HCT116 (cell line): ENCODE measurements around the gene KIF5C.

Experiments used
- ELF1 ChIP-seq: IDR thresholded peaks from 2 replicates; pipeline ENCODE4 v1.6.1; 2012; ENCODE audit warnings: low read depth, borderline replicate concordance
- EZH2 ChIP-seq: fragments of 200-600 bp; sonication (generic); IDR thresholded peaks from 2 replicates; pipeline ENCODE4 v1.6.1; 2017; ENCODE audit warnings: antibody characterized with exemption, mixed run types
- EZH2phosphoT487 ChIP-seq: fragments of 200-600 bp; IDR thresholded peaks from 2 replicates; pipeline ENCODE4 v1.6.1; 2018; ENCODE audit warnings: antibody characterized with exemption, borderline replicate concordance
- POLR2A ChIP-seq: IDR thresholded peaks from 2 replicates; pipeline ENCODE4 v1.7.0; 2011; ENCODE audit warnings: borderline replicate concordance; ENCODE audit not compliant: insufficient read depth, insufficient read length; ENCODE audit errors: extremely low read depth
- POLR2AphosphoS5 ChIP-seq: IDR thresholded peaks from 2 replicates; pipeline ENCODE4 v1.6.1; 2011; ENCODE audit warnings: mild to moderate bottlenecking, low read depth, low read length, moderate library complexity
- RAD21 ChIP-seq: IDR thresholded peaks from 2 replicates; pipeline ENCODE4 v1.6.1; 2012; ENCODE audit warnings: low read depth, mild to moderate bottlenecking
- SIN3A ChIP-seq: IDR thresholded peaks from 2 replicates; pipeline ENCODE4 v1.6.1; 2012; ENCODE audit warnings: low read depth
- SP1 ChIP-seq: IDR thresholded peaks from 2 replicates; pipeline ENCODE4 v1.6.1; 2012; ENCODE audit warnings: low read depth
- ZFX ChIP-seq: fragments of 450-650 bp; IDR thresholded peaks from 2 replicates; pipeline ENCODE4 v1.6.1; 2017
- TF ChIP-seq, protein P1 (sequence below), 3 experiments: fragments of 200-600 bp in 1 of 3; sonication (generic) in 1 of 3; IDR thresholded peaks in 2 of 3; conservative IDR thresholded peaks in 1 of 3; 2 replicates each; pipeline ENCODE4 v1.5.1; 2012 to 2017; ENCODE audit warnings: low read depth in 2 of 3, low read length in 2 of 3, antibody characterized with exemption in 1 of 3, borderline replicate concordance in 1 of 3, control low read depth in 1 of 3, mild to moderate bottlenecking in 1 of 3, mixed read lengths in 1 of 3, mixed run types in 1 of 3, moderate library complexity in 1 of 3; ENCODE audit not compliant: insufficient read depth in 1 of 3
- TF ChIP-seq, protein P2 (sequence below): IDR thresholded peaks from 2 replicates; pipeline ENCODE4 v1.6.1; 2011; ENCODE audit warnings: mild to moderate bottlenecking, low read length, moderate library complexity; ENCODE audit not compliant: insufficient replicate concordance; ENCODE audit errors: extremely low read depth
- TF ChIP-seq, protein P3 (sequence below): IDR thresholded peaks from 2 replicates; pipeline ENCODE4 v1.6.1; 2012
- TF ChIP-seq, protein P4 (sequence below): IDR thresholded peaks from 2 replicates; pipeline ENCODE4 v1.6.1; 2012

DNA sequence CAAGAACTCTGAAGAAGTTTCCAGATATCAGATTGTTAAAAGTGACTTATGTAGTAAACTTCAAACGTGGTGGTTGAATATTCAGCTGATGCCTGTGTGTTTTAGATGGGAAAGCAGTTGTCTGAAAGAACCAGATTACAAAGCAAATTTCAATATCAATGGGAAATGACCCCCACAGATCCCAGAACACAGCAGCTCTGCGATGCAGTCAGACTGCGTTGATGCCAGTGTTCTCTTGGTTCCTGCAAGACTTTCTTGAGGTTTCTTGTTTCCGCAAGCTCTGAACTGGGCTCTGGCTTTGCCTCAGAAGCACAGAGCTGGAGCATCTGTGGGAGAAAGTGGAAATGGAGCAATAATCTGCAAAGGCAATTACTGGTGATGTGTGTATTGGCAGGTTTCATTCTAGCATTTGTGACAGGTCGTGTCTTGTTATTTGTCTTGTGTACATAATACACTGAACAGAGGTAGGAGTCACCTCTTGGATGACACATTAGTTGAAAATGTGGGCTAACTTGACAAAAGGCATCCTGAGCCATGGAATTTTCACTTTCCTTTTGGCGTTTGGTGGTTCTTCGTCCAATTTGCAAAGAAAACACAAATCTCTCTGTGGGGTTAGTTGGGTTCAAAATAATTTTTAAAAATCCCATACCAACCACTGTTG lies 152.7 kb downstream of the KIF5C start:
- TF ChIP-seq EZH2phosphoT487 (no peak), EZH2 (no peak), POLR2AphosphoS5 (no peak), SP1 (no peak), ELF1 (no peak), RAD21 (no peak), POLR2A (no peak), ZFX (no peak), SIN3A (no peak)
- TF ChIP-seq, protein P1, sequence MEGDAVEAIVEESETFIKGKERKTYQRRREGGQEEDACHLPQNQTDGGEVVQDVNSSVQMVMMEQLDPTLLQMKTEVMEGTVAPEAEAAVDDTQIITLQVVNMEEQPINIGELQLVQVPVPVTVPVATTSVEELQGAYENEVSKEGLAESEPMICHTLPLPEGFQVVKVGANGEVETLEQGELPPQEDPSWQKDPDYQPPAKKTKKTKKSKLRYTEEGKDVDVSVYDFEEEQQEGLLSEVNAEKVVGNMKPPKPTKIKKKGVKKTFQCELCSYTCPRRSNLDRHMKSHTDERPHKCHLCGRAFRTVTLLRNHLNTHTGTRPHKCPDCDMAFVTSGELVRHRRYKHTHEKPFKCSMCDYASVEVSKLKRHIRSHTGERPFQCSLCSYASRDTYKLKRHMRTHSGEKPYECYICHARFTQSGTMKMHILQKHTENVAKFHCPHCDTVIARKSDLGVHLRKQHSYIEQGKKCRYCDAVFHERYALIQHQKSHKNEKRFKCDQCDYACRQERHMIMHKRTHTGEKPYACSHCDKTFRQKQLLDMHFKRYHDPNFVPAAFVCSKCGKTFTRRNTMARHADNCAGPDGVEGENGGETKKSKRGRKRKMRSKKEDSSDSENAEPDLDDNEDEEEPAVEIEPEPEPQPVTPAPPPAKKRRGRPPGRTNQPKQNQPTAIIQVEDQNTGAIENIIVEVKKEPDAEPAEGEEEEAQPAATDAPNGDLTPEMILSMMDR (IDR thresholded peaks at IDR 0.05 in 2 of 3, conservative IDR thresholded peaks at IDR 0.05 in 1 of 3; ENCODE audit: borderline replicate concordance in 1 of 3, insufficient read depth in 1 of 3, low read depth in 2 of 3, low read length in 2 of 3) = no peak
- TF ChIP-seq, protein P2, sequence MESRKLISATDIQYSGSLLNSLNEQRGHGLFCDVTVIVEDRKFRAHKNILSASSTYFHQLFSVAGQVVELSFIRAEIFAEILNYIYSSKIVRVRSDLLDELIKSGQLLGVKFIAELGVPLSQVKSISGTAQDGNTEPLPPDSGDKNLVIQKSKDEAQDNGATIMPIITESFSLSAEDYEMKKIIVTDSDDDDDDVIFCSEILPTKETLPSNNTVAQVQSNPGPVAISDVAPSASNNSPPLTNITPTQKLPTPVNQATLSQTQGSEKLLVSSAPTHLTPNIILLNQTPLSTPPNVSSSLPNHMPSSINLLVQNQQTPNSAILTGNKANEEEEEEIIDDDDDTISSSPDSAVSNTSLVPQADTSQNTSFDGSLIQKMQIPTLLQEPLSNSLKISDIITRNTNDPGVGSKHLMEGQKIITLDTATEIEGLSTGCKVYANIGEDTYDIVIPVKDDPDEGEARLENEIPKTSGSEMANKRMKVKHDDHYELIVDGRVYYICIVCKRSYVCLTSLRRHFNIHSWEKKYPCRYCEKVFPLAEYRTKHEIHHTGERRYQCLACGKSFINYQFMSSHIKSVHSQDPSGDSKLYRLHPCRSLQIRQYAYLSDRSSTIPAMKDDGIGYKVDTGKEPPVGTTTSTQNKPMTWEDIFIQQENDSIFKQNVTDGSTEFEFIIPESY = no peak
- TF ChIP-seq, protein P3, sequence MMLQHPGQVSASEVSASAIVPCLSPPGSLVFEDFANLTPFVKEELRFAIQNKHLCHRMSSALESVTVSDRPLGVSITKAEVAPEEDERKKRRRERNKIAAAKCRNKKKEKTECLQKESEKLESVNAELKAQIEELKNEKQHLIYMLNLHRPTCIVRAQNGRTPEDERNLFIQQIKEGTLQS = no peak
- TF ChIP-seq, protein P4, sequence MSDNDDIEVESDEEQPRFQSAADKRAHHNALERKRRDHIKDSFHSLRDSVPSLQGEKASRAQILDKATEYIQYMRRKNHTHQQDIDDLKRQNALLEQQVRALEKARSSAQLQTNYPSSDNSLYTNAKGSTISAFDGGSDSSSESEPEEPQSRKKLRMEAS = no peak
